H1 (cell line): ENCODE measurements around the gene ERLEC1. TPM values are rescaled to one million over a fixed set of nuclear protein-coding genes. Genes with fewer than 3 reads are reported as not detected.

ENCODE experiments used
- SIN3A ChIP-seq, 2 experiments: IDR thresholded peaks in 1 of 2; conservative IDR thresholded peaks in 1 of 2; 2 replicates each; pipeline ENCODE4 v1.6.1; 2011 to 2012; ENCODE audit warnings: low read length in 2 of 2, improper control_type of control experiment in 1 of 2, low read depth in 1 of 2, mild to moderate bottlenecking in 1 of 2
- polyA plus RNA-seq, 7 experiments: library from polyadenylated mRNA; depleted of rRNA in 3 of 7; stranded (reverse) in 5 of 7; unstranded in 2 of 7; fragments of >200 nt in 5 of 7; fragments of 200-250 nt in 2 of 7; gene quantifications; 1 replicate in 5 of 7; 2 replicates in 1 of 7; 4 replicates in 1 of 7; pipeline versions ENCODE4 v1.2.1 to v1.2.3, GENCODE V29; 2011 to 2013; ENCODE audit warnings: missing spikeins in 2 of 7, mixed read lengths in 2 of 7
- total RNA-seq: library from RNA; stranded (reverse); fragmentation: NEBNext Ultra II Directional; extraction: Animal tissue kit (Norgen Biotek cat#: 25700); gene quantifications from 2 replicates; pipeline ENCODE4 v1.2.1, GENCODE V29; 2021

ERLEC1 gene
- total and polyA plus RNA-seq, 2 of the 8 experiments (the other 6 are each of a cell fraction or from before 2014, with no cell fraction given): 12.9 to 26.7 TPM

DNA sequence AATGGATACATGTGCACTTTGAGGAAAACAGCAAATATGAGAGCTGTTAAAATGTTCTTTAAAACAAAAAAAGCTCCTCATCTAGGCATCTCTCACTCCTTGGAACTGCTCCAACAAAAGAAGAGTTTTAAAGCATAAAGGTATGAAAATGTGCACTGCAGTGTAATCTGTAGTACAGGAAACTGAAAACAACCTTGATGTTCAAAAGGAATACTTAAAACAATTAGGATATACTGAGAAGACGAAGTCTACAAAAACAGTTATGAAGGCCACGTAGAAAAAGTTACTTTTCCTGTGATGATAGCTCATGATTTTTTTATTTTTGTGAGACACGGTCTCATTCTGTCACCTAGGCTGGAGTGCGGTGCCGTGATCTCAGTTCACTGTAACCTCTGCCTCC lies 75.0 kb downstream of the ERLEC1 start (continued):
- TF ChIP-seq SIN3A (conservative IDR thresholded peaks at IDR 0.05 in 1 of 2, IDR thresholded peaks at IDR 0.05 in 1 of 2; ENCODE audit: low read depth in 1 of 2, low read length in 2 of 2): no peak
